Activated T-cell treated with anti-CD3 and anti-CD28 coated beads, Interleukin-2, amount 50 U/mL, for 72 hours (primary cell): Measurements from ENCODE around the gene PRKCD. TPM values are rescaled to one million over a fixed set of nuclear protein-coding genes. Genes with fewer than 3 reads are reported as not detected.

Source experiments
- ATAC-seq, 2 donors: fragments of 150-1000 bp; cut with Tn5 transposase; replicated peaks in 1 of 2; 2 replicates each; pipeline ENCODE4 v1.10.0; 2021; ENCODE audit warnings: moderate library complexity in 2 of 2, mild to moderate bottlenecking in 1 of 2
- DNase-seq, 2 donors: peaks; one replicate each; pipeline ENCODE4 v3.0.0; 2021 to 2022; ENCODE audit warnings: mixed read lengths in 1 of 2
- H3K27ac Mint-ChIP-seq: one replicate; pipeline ENCODE4 v1.8.0; 2022; ENCODE audit warnings: mild to moderate bottlenecking, moderate library complexity, mixed read lengths
- H3K27me3 Mint-ChIP-seq: one replicate; pipeline ENCODE4 v1.8.0; 2022; ENCODE audit warnings: low read depth, mixed read lengths
- H3K36me3 Mint-ChIP-seq, 2 donors: one replicate each; pipeline ENCODE4 v1.8.0; 2022; ENCODE audit warnings: mixed read lengths in 2 of 2, mild to moderate bottlenecking in 1 of 2; ENCODE audit not compliant: insufficient read depth in 2 of 2
- H3K4me1 Mint-ChIP-seq: one replicate; pipeline ENCODE4 v1.8.0; 2022; ENCODE audit warnings: low read depth, mixed read lengths
- H3K4me3 Mint-ChIP-seq, 2 donors: one replicate each; pipeline ENCODE4 v1.8.0; 2022; ENCODE audit warnings: mild to moderate bottlenecking in 2 of 2, mixed read lengths in 2 of 2, moderate library complexity in 2 of 2
- H3K9me3 Mint-ChIP-seq, 2 donors: one replicate each; pipeline ENCODE4 v1.8.0; 2022; ENCODE audit warnings: mixed read lengths in 2 of 2
- total RNA-seq, 2 donors: library from RNA; stranded (reverse); gene quantifications; one replicate each; pipeline ENCODE4 v1.2.3, GENCODE V29; 2022

Gene PRKCD
- 10 to 100 TPM; 24.2 to 27.2 TPM for total RNA-seq

GRCh38 chr3:53160660-53161449 is at the start of gene PRKCD:
PRKCD (plus strand) TSS chr3:53161209; CDS start chr3:53178423, 17,214 bp downstream.
- peaks cover 2 to 4% of the 10 kb centered on the region in 2 donors for H3K36me3 Mint-ChIP-seq
- no peaks in the 10 kb centered on the region for H3K9me3 Mint-ChIP-seq
- peak within 1 kb of the TSS; percentile 67 for H3K27ac Mint-ChIP-seq
- ATAC-seq: peak; percentile 80 to 81
- peak within 1 kb of the TSS; percentile 92 to 94 for H3K4me3 Mint-ChIP-seq
- peaks cover 29% of the 10 kb centered on the region for H3K27me3 Mint-ChIP-seq
- DNase-seq: peak; percentile 81 to 82
- H3K4me1 Mint-ChIP-seq: peaks cover 23% of the 10 kb centered on the region

GRCh38 chr3:53111822-53112221 is 49.2 kb upstream of the PRKCD start:
- no peak for ATAC-seq
- H3K9me3 Mint-ChIP-seq: no peaks in the 10 kb centered on the region

GRCh38 chr3:53113293-53114010 is 47.6 kb upstream of the PRKCD start:
- no peaks in the 10 kb centered on the region for H3K27me3 Mint-ChIP-seq
- no peak overlapping the region for H3K4me3 Mint-ChIP-seq
- no peaks in the 10 kb centered on the region for H3K9me3 Mint-ChIP-seq
- H3K36me3 Mint-ChIP-seq: peaks cover 7 to 20% of the 10 kb centered on the region in 2 donors
- peaks cover 25% of the 10 kb centered on the region for H3K4me1 Mint-ChIP-seq
- no peak overlapping the region for H3K27ac Mint-ChIP-seq
- ATAC-seq (no peak), DNase-seq (no peak)

More at GRCh38 chr3:53111822-53112221, 49.2 kb upstream of the PRKCD start:
- H3K27ac Mint-ChIP-seq: no peak overlapping the region
- no peaks in the 10 kb centered on the region for H3K27me3 Mint-ChIP-seq
- peaks cover 4 to 19% of the 10 kb centered on the region in 2 donors for H3K36me3 Mint-ChIP-seq
- no peak overlapping the region for H3K4me3 Mint-ChIP-seq
- no peak for DNase-seq
- peaks cover 34% of the 10 kb centered on the region for H3K4me1 Mint-ChIP-seq

GRCh38 chr3:53114011-53114400 is 47.0 kb upstream of the PRKCD start:
- DNase-seq (peak; percentile 84 to 89), ATAC-seq (peak; percentile 48 to 53)
- Mint-ChIP-seq H3K4me1 (peaks cover 20% of the 10 kb centered on the region), H3K4me3 (no peak overlapping the region), H3K36me3 (peaks cover 6 to 16% of the 10 kb centered on the region in 2 donors), H3K27ac (no peak overlapping the region), H3K27me3 (no peaks in the 10 kb centered on the region), H3K9me3 (no peaks in the 10 kb centered on the region)

- H3K27me3 Mint-ChIP-seq: no peaks in the 10 kb centered on the region
- H3K4me3 Mint-ChIP-seq: no peak overlapping the region
- H3K4me1 Mint-ChIP-seq: peaks cover 14% of the 10 kb centered on the region
- peaks cover 4 to 12% of the 10 kb centered on the region in 2 donors for H3K36me3 Mint-ChIP-seq
- no peaks in the 10 kb centered on the region for H3K9me3 Mint-ChIP-seq
- ATAC-seq: peak; percentile 87 to 93
- DNase-seq: peak; percentile 48 to 49
- no peak overlapping the region for H3K27ac Mint-ChIP-seq
Observed at GRCh38 chr3:53114412-53115074, 46.5 kb upstream of the PRKCD start.

GRCh38 chr3:53116956-53117355 is 44.1 kb upstream of the PRKCD start:
- no peak overlapping the region for H3K4me3 Mint-ChIP-seq
- no peak overlapping the region for H3K27ac Mint-ChIP-seq
- no peaks in the 10 kb centered on the region for H3K9me3 Mint-ChIP-seq
- peaks cover 5% of the 10 kb centered on the region for H3K4me1 Mint-ChIP-seq
- ATAC-seq (no peak), DNase-seq (no peak)
- H3K36me3 Mint-ChIP-seq: peaks cover 6 to 11% of the 10 kb centered on the region in 2 donors
- H3K27me3 Mint-ChIP-seq: no peaks in the 10 kb centered on the region

GRCh38 chr3:53120336-53120735 is 40.7 kb upstream of the PRKCD start:
- H3K4me3 Mint-ChIP-seq: no peak overlapping the region
- no peak overlapping the region for H3K27ac Mint-ChIP-seq
- ATAC-seq: no peak
- H3K4me1 Mint-ChIP-seq: peaks cover 5% of the 10 kb centered on the region
- H3K27me3 Mint-ChIP-seq: no peaks in the 10 kb centered on the region
- peaks cover 13 to 29% of the 10 kb centered on the region in 2 donors for H3K36me3 Mint-ChIP-seq
- H3K9me3 Mint-ChIP-seq: no peaks in the 10 kb centered on the region
- DNase-seq: no peak

GRCh38 chr3:53122255-53122932 is 38.6 kb upstream of the PRKCD start:
- peaks cover 5% of the 10 kb centered on the region for H3K4me1 Mint-ChIP-seq
- no peaks in the 10 kb centered on the region for H3K9me3 Mint-ChIP-seq
- ATAC-seq (no peak), DNase-seq (no peak)
- peaks cover 13 to 29% of the 10 kb centered on the region in 2 donors for H3K36me3 Mint-ChIP-seq
- H3K27ac Mint-ChIP-seq: no peak overlapping the region
- no peaks in the 10 kb centered on the region for H3K27me3 Mint-ChIP-seq
- no peak overlapping the region for H3K4me3 Mint-ChIP-seq

- DNase-seq: no peak
- Mint-ChIP-seq H3K36me3 (peaks cover 13 to 28% of the 10 kb centered on the region in 2 donors), H3K27ac (no peak overlapping the region), H3K9me3 (no peaks in the 10 kb centered on the region), H3K4me3 (no peak overlapping the region), H3K4me1 (peaks cover 5% of the 10 kb centered on the region), H3K27me3 (no peaks in the 10 kb centered on the region)
- ATAC-seq: no peak
Observed at GRCh38 chr3:53122933-53123305, 38.1 kb upstream of the PRKCD start.

- Mint-ChIP-seq H3K9me3 (no peaks in the 10 kb centered on the region), H3K4me3 (no peak overlapping the region), H3K27me3 (no peaks in the 10 kb centered on the region), H3K36me3 (peaks cover 10 to 23% of the 10 kb centered on the region in 2 donors), H3K27ac (no peak overlapping the region), H3K4me1 (peaks cover 5% of the 10 kb centered on the region)
- ATAC-seq (no peak), DNase-seq (no peak)
Observed at GRCh38 chr3:53123510-53123909, 37.5 kb upstream of the PRKCD start.

GRCh38 chr3:53123953-53124352 is 37.1 kb upstream of the PRKCD start:
- Mint-ChIP-seq H3K36me3 (peaks cover 9 to 23% of the 10 kb centered on the region in 2 donors), H3K4me1 (peaks cover 9% of the 10 kb centered on the region), H3K27me3 (no peaks in the 10 kb centered on the region), H3K4me3 (no peak overlapping the region), H3K27ac (no peak overlapping the region), H3K9me3 (no peaks in the 10 kb centered on the region)
- DNase-seq (no peak), ATAC-seq (no peak)

- Mint-ChIP-seq H3K4me1 (peaks cover 18% of the 10 kb centered on the region), H3K27ac (peak overlapping the region; percentile 13), H3K4me3 (no peak overlapping the region), H3K36me3 (peaks cover 8 to 18% of the 10 kb centered on the region in 2 donors), H3K27me3 (no peaks in the 10 kb centered on the region), H3K9me3 (no peaks in the 10 kb centered on the region)
- DNase-seq (no peak), ATAC-seq (no peak)
Observed at GRCh38 chr3:53126601-53127000, 34.4 kb upstream of the PRKCD start.
